Pancreas (tissue), 10 donors: ENCODE data around the gene TYK2. TPM values are rescaled to one million over a fixed set of nuclear protein-coding genes. Genes with fewer than 3 reads are reported as not detected.
"Not testable (repeated sequence)": the region's sequence is repeated elsewhere in the genome, so short reads cannot be mapped to it uniquely, and the experiment has no call there.

Source experiments
- ATAC-seq, 4 donors: fragments of 200-7000 bp; cut with Tn5 transposase; one replicate each; pipeline versions ENCODE4 v1.8.0 to v1.9.1; 2020; ENCODE audit warnings: mild to moderate bottlenecking in 4 of 4, moderate library complexity in 4 of 4
- DNase-seq, 6 donors: peaks; one replicate each; pipeline ENCODE4 v3.0.0-alpha.2; 2020
- FAIRE-seq: peaks from 2 replicates; lab custom pipeline; 2012; peaks lifted over from hg19 to GRCh38; lab: Jason Lieb, UNC
- H3K27ac ChIP-seq, 4 donors: fragments of 200-600 bp; sonication (generic); 1 replicate in 3 of 4; 2 replicates in 1 of 4; pipeline versions ENCODE4 v1.5.0 to v1.8.0; 2020
- H3K27me3 ChIP-seq, 4 donors: fragments of 200-600 bp; one replicate each; pipeline ENCODE4 v1.8.0; 2021
- H3K36me3 ChIP-seq, 3 donors: fragments of 200-600 bp; sonication (generic) in 1 of 3; one replicate each; pipeline versions ENCODE4 v1.5.0 to v1.8.0; 2020 to 2021
- H3K4me1 ChIP-seq, 3 donors: fragments of 200-600 bp; one replicate each; pipeline ENCODE4 v1.8.0; 2021
- H3K4me3 ChIP-seq, 4 donors: fragments of 200-600 bp; sonication (generic) in 2 of 4; one replicate each; pipeline versions ENCODE4 v1.5.0 to v1.8.0; 2020 to 2021
- H3K9me3 ChIP-seq, 4 donors: fragments of 200-600 bp; one replicate each; pipeline ENCODE4 v1.8.0; 2021
- WGBS, 2 donors: extraction: QIAGEN DNeasy Blood & Tissue Kit; methylation state at CpG; one replicate each; pipeline ENCODE4 v1.1.7; 2013; 5-methylcytosine and 5-hydroxymethylcytosine counted together
- intact Hi-C, 3 donors: fragments of 100-400 bp; cut with DNase I; formaldehyde crosslinking; loops; one replicate each; pipeline versions ENCODE4 v1.11.1 to v1.14.2; 2022
- polyA plus RNA-seq, 2 donors: library from polyadenylated mRNA; stranded (reverse); fragments of 200-250 nt; gene quantifications; one replicate each; pipeline ENCODE4 v1.2.3, GENCODE V29; 2013
- total RNA-seq, 6 donors: library from RNA; stranded (reverse); fragmentation: NEBNext Ultra II Directional in 4 of 6; extraction: Animal tissue kit (Norgen Biotek cat#: 25700) in 4 of 6; gene quantifications; one replicate each; pipeline versions ENCODE4 v1.2.1 to v1.2.4, GENCODE V29; 2021 to 2023
- TF ChIP-seq, protein P1 (sequence below), 4 donors: fragments of 200-600 bp; sonication (generic) in 3 of 4; IDR thresholded peaks; one replicate each; pipeline versions ENCODE4 v1.5.0 to v1.8.0; 2021; ENCODE audit warnings: antibody characterized with exemption in 4 of 4
- donor health status: healthy with polysubstance abuse.
- donor health status: DM: no; HTN: no; CAD: no; lungs with moderate emphysema.
- donor health status: DM: no; HTN: no; CAD: no.
- donor health status: control.
- donor health status: control.
- donor health status: Bipolar disorder and iron deficiency.
- donor health status: DM: yes; HTN: yes; CAD: no.
- donor health status: DM: no; HTN: no; CAD: no.
- donor health status: DM: no; HTN: no; CAD: no.
- donor health status: DM: yes; HTN: yes; CAD: no.

TYK2 gene
- total and polyA plus RNA-seq, 8 donors, result 42.5 to 302 (median 57.6) TPM

DNA sequence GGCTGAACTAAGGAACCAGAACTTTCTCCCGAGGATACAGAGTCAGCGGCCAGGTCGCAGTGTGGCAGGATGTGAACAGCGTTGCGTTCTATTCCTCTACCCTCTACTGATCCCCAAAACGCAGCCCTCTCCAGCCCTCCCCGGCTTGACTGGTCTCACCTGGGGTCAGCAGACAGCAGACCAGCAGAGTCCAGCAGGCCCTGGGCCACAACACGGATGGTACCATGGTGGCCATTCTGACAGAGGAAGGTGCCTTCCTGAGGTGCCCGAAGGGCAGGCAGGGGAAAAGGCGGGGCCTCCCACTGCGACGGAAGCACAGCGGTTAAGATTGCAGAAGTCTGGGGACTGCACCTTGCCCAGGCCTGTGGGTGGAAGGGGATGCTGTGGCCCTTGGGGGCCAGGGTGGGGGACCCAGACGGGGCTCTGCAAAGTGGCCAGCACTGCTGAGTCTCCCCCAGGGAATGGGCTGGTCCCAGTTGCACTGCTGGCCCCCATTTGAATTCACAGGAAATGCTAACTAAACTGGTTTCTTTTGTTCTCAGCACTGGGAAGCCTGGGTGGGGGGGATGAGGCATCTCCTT lies 40.9 kb downstream of the TYK2 start, which contains the start of gene ICAM3:
TSS of gene ICAM3 (minus strand) at position 245 of the 581 bp plus-strand sequence. CDS start at position 235, 10 bp downstream.
- Histone ChIP-seq H3K4me1 (no peaks in the 10 kb centered on the region), H3K27ac (no peak within 1 kb of the TSS), H3K36me3 (no peaks in the 10 kb centered on the region), H3K9me3 (no peaks in the 10 kb centered on the region), H3K4me3 (no peak within 1 kb of the TSS), H3K27me3 (no peaks in the 10 kb centered on the region)
- no peak for FAIRE-seq
- TF ChIP-seq, protein P1, sequence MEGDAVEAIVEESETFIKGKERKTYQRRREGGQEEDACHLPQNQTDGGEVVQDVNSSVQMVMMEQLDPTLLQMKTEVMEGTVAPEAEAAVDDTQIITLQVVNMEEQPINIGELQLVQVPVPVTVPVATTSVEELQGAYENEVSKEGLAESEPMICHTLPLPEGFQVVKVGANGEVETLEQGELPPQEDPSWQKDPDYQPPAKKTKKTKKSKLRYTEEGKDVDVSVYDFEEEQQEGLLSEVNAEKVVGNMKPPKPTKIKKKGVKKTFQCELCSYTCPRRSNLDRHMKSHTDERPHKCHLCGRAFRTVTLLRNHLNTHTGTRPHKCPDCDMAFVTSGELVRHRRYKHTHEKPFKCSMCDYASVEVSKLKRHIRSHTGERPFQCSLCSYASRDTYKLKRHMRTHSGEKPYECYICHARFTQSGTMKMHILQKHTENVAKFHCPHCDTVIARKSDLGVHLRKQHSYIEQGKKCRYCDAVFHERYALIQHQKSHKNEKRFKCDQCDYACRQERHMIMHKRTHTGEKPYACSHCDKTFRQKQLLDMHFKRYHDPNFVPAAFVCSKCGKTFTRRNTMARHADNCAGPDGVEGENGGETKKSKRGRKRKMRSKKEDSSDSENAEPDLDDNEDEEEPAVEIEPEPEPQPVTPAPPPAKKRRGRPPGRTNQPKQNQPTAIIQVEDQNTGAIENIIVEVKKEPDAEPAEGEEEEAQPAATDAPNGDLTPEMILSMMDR (IDR thresholded peaks at IDR 0.05), result no peak
- WGBS, 2 donors, result 61 to 70% methylated on average over 14 of the region's 14 CpGs
- intact Hi-C loops, result no loop called here
- no peak for ATAC-seq
- no peak for DNase-seq

- no peaks in the 10 kb centered on the region for H3K9me3 ChIP-seq
- 69 to 77% methylated on average over 6 of the region's 6 CpGs for WGBS, 2 donors
- no peak overlapping the region for H3K27ac ChIP-seq
- no peak for FAIRE-seq
- H3K36me3 ChIP-seq, result no peaks in the 10 kb centered on the region
- no peak overlapping the region for H3K4me3 ChIP-seq
- TF ChIP-seq, protein P1 (IDR thresholded peaks at IDR 0.05), result no peak
- ATAC-seq, result no peak
- intact Hi-C loops, result no loop called here
- H3K4me1 ChIP-seq, result no peaks in the 10 kb centered on the region
- DNase-seq, result no peak
- H3K27me3 ChIP-seq, result no peaks in the 10 kb centered on the region
These were observed 41.4 kb downstream of the TYK2 start for GRCh38 chr19:10338940-10339339.

GRCh38 chr19:10336725-10337124 lies 43.6 kb downstream of the TYK2 start:
- intact Hi-C loops, H3K27ac ChIP-seq, ATAC-seq, H3K4me1 ChIP-seq, H3K4me3 ChIP-seq, H3K36me3 ChIP-seq, FAIRE-seq, DNase-seq, H3K9me3 ChIP-seq, H3K27me3 ChIP-seq: not testable (repeated sequence)
- WGBS, 2 donors, result 90 to 98% methylated on average over 9 of the region's 9 CpGs

GRCh38 chr19:10335352-10335985 lies 44.9 kb downstream of the TYK2 start:
- Histone ChIP-seq H3K27me3 (no peaks in the 10 kb centered on the region), H3K4me3 (peak overlapping the region in 1 of 4 donors; percentile 92), H3K9me3 (no peaks in the 10 kb centered on the region), H3K36me3 (no peaks in the 10 kb centered on the region), H3K27ac (peak overlapping the region in 1 of 4 donors; percentile 67), H3K4me1 (peaks cover 6 to 9% (median 8%) of the 10 kb centered on the region in 3 donors)
- FAIRE-seq, result no peak
- WGBS, 2 donors, result 50 to 51% methylated on average over 25 to 26 of the region's 26 CpGs
- intact Hi-C loops, result no loop called here
- TF ChIP-seq, protein P1 (IDR thresholded peaks at IDR 0.05), result no peak
- peak in 1 of 6 donors; percentile 76 for DNase-seq
- no peak for ATAC-seq

GRCh38 chr19:10334588-10335351 lies 45.6 kb downstream of the TYK2 start:
- Histone ChIP-seq H3K36me3 (peaks cover 0 to 4% (median under 1%) of the 10 kb centered on the region in 3 donors), H3K9me3 (no peaks in the 10 kb centered on the region), H3K4me1 (peaks cover 6 to 9% (median 8%) of the 10 kb centered on the region in 3 donors), H3K4me3 (peak overlapping the region; percentile 44 to 92 (median 58)), H3K27me3 (no peaks in the 10 kb centered on the region), H3K27ac (peak overlapping the region; percentile 57 to 82 (median 72))
- peak; percentile 82 to 87 (median 84) for ATAC-seq
- intact Hi-C loops, result no loop called here
- peak; percentile 95 to 99 (median 98) for DNase-seq
- no peak for FAIRE-seq
- TF ChIP-seq, protein P1 (IDR thresholded peaks at IDR 0.05), result no peak
- 7 to 8% methylated on average over 56 to 59 of the region's 59 CpGs for WGBS, 2 donors
